ENCODE data around the gene KLF6. TPM values are rescaled to one million over a fixed set of nuclear protein-coding genes. Genes with fewer than 3 reads are reported as not detected.

The KLF6 gene
- total and polyA plus RNA-seq, 9 of the 15 experiments (the other 6 are each of a cell fraction or from before 2014, with no cell fraction given), result 3.2 to 23.9 (median 8.0) TPM

DNA sequence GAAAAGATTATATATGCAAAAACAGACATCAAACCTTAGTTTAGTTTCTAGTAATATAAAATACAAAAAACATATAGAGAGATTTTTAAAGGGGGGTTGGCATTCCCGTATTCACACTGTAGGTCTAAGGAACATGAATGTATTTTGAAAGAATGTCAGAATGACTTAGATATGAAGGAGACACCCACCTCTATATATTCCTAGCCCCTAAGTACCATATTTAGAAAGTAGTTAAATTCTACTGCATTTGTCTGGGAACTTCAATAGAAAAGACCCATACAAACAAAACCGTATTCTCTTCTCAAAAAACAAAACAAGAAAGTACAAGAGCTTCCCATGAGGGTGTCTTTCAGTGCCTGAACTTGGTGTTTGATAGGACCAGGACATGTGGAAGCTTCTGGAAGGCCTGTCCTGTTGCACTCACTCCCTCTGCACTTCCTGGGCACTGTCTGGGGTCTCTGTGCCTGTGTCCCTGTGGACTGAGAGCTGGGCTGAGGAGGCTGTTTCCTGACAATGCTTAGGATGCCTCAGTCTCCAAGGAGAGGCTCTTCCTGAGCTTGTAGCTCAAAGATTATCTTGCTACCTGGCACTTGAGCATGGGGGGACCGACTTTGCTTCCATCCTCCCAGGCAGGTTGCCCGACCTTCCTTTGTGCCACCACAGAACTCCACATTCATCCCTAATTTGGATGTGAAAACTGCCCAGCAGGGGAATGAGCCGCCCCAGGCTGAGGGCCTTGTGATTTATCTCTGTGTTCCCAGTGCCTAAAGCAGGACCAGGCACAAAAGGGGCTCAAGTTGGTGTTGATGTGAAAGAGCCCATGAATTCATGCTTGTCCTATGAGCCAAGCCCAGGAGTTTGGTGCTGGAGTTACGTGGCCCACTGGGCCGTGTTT, 44.4 kb upstream of the KLF6 start (continued):
- TF ChIP-seq ATF3 (IDR thresholded peaks at IDR 0.05) (no peak), ATF3 (CRISPR knock-in tag; conservative IDR thresholded peaks at IDR 0.05) (no peak), HSF4 (CRISPR knock-in tag; IDR thresholded peaks at IDR 0.05; ENCODE audit: borderline replicate concordance) (0 out of 2 replicates have a peak, but pooled peaks have one; percentile 29), TFAP4 (CRISPR knock-in tag; IDR thresholded peaks at IDR 0.05; ENCODE audit: borderline replicate concordance) (no peak), ZFX (CRISPR knock-in tag; IDR thresholded peaks at IDR 0.05) (peak; percentile 41; the same call in 1 of the 2 replicates), SIX5 (IDR thresholded peaks at IDR 0.05; ENCODE audit: borderline replicate concordance in 1 of 2, insufficient read depth in 1 of 2, low read depth in 1 of 2, low read length in 2 of 2) (no peak), NR4A1 (CRISPR knock-in tag; IDR thresholded peaks at IDR 0.05) (no peak), NR4A1 (tag; IDR thresholded peaks at IDR 0.05) (peak; percentile 52; the same call in 1 of the 2 replicates), ZNF79 (CRISPR knock-in tag; IDR thresholded peaks at IDR 0.05; ENCODE audit: low read depth) (no peak), PCBP2 (IDR thresholded peaks at IDR 0.05; ENCODE audit: low read depth, low read length, poor library complexity, severe bottlenecking) (no peak), POLR3G (IDR thresholded peaks at IDR 0.05; ENCODE audit: extremely low read depth, insufficient read length, insufficient replicate concordance) (no peak), ZSCAN32 (CRISPR knock-in tag; IDR thresholded peaks at IDR 0.05) (no peak), HDAC2 (IDR thresholded peaks at IDR 0.05) (no peak), TEAD1 (CRISPR knock-in tag; IDR thresholded peaks at IDR 0.05) (no peak), RBM15 (IDR thresholded peaks at IDR 0.05; ENCODE audit: insufficient read depth, low read length) (no peak), NR2C2 (CRISPR knock-in tag; IDR thresholded peaks at IDR 0.05) (no peak), NR2C2 (tag; IDR thresholded peaks at IDR 0.05) (peak; percentile 26), TARDBP (IDR thresholded peaks at IDR 0.05) (no peak), PHF20 (IDR thresholded peaks at IDR 0.05; ENCODE audit: partially characterized antibody) (no peak)
- TF ChIP-seq, protein P1, sequence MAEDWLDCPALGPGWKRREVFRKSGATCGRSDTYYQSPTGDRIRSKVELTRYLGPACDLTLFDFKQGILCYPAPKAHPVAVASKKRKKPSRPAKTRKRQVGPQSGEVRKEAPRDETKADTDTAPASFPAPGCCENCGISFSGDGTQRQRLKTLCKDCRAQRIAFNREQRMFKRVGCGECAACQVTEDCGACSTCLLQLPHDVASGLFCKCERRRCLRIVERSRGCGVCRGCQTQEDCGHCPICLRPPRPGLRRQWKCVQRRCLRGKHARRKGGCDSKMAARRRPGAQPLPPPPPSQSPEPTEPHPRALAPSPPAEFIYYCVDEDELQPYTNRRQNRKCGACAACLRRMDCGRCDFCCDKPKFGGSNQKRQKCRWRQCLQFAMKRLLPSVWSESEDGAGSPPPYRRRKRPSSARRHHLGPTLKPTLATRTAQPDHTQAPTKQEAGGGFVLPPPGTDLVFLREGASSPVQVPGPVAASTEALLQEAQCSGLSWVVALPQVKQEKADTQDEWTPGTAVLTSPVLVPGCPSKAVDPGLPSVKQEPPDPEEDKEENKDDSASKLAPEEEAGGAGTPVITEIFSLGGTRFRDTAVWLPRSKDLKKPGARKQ (CRISPR knock-in tag; IDR thresholded peaks at IDR 0.05), result no peak
- TF ChIP-seq, protein P2, sequence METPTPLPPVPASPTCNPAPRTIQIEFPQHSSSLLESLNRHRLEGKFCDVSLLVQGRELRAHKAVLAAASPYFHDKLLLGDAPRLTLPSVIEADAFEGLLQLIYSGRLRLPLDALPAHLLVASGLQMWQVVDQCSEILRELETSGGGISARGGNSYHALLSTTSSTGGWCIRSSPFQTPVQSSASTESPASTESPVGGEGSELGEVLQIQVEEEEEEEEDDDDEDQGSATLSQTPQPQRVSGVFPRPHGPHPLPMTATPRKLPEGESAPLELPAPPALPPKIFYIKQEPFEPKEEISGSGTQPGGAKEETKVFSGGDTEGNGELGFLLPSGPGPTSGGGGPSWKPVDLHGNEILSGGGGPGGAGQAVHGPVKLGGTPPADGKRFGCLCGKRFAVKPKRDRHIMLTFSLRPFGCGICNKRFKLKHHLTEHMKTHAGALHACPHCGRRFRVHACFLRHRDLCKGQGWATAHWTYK (CRISPR knock-in tag; IDR thresholded peaks at IDR 0.05), result 0 out of 2 replicates have a peak, but pooled peaks have one; percentile 46
- TF ChIP-seq, protein P3, sequence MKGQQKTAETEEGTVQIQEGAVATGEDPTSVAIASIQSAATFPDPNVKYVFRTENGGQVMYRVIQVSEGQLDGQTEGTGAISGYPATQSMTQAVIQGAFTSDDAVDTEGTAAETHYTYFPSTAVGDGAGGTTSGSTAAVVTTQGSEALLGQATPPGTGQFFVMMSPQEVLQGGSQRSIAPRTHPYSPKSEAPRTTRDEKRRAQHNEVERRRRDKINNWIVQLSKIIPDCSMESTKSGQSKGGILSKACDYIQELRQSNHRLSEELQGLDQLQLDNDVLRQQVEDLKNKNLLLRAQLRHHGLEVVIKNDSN (CRISPR knock-in tag; IDR thresholded peaks at IDR 0.05), result no peak

All from K562 (cell line).